Tibial nerve (tissue), 4 donors: ENCODE results near the gene CCR5.

ENCODE experiments used
- CTCF ChIP-seq, 5 experiments: fragments of 200-600 bp in 3 of 5; fragments of 450-650 bp in 2 of 5; sonication (generic) in 3 of 5; IDR thresholded peaks; one replicate each; pipeline ENCODE4 v1.5.1; 2016 to 2019; ENCODE audit warnings: antibody characterized with exemption in 5 of 5, mild to moderate bottlenecking in 3 of 5, moderate library complexity in 2 of 5
- EP300 ChIP-seq, 2 donors: sonication (generic); formaldehyde crosslinking; IDR thresholded peaks; one replicate each; pipeline ENCODE4 v1.6.1; 2017; ENCODE audit warnings: antibody characterized with exemption in 2 of 2, mild to moderate bottlenecking in 1 of 2
- POLR2A ChIP-seq, 2 donors: fragments of 450-650 bp; IDR thresholded peaks; one replicate each; pipeline ENCODE4 v1.6.1; 2017; ENCODE audit warnings: antibody characterized with exemption in 2 of 2, mild to moderate bottlenecking in 2 of 2, moderate library complexity in 2 of 2

- no peak for TF ChIP-seq POLR2A (IDR thresholded peaks at IDR 0.05)
- no peak for TF ChIP-seq CTCF (IDR thresholded peaks at IDR 0.05)
- TF ChIP-seq EP300 (IDR thresholded peaks at IDR 0.05), result no peak
These were observed 12.6 kb downstream of the CCR5 start for GRCh38 chr3:46383211-46383950.
